Putamen (tissue), 1 donor: ENCODE measurements around the gene COL16A1.

Source experiments
- DNase-seq: peaks from one replicate; pipeline ENCODE4 v3.0.0-alpha.2; 2016; ENCODE audit warnings: low spot score

COL16A1 gene

DNA sequence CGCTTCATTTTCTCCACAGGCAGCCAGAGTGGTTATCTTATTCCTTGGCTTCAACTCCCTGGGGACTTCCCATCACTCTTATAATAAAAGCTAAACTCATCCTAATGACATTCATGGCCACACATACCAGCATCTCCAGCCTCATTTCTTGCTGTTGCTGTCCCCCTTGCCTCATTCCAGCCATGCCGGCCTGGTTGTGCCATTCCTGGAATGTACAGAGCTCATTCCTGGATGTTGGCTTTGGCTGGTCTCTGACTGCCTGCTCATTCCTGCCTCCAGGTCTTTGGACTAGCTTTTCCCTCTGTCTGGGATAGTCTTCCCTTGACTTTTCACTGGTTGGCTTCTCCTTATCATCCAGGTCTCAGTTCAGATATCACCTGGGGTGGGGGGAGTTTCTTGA lies 56.7 kb downstream of the COL16A1 start:
- no peak for DNase-seq

GRCh38 chr1:31646259-31646960 lies 57.4 kb downstream of the COL16A1 start:
- DNase-seq: no peak

- DNase-seq: no peak
Observed at GRCh38 chr1:31645274-31645568, 58.6 kb downstream of the COL16A1 start.

GRCh38 chr1:31644560-31645273 lies 59.1 kb downstream of the COL16A1 start, which contains the start of gene PEF1:
Gene PEF1, minus strand, starts transcription at chr1:31644876. Its CDS starts 12 bp downstream, at chr1:31644864.
- DNase-seq: peak; percentile 99

DNA sequence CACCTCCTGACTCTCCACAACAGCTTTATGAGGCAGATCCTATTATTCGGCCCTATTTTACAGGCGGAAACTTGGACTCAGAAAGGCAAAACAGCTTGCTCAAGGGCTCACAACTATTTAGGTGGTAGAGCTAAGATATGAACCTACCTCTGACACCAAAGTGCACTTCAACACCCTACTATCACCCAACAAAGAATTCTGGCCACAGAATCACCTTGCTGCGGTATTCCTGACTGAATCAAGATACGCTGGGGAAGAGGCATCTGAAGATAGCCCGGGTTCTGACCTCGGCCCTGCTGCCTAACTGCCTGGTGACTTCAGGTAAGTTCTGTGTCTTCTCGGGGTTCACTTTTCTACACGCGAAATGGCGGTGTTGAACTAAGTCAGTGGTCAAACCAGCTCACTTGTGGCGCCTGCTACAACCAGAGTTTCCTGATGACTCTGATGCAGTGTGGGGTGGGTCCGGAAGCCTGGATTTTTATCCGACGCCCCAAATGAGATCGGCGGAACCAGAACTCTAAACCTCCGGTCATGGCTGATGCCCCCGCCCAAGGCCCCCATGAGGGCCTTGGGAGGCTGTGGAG lies 59.7 kb downstream of the COL16A1 start:
- no peak for DNase-seq

GRCh38 chr1:31642897-31643296 lies 60.9 kb downstream of the COL16A1 start:
- no peak for DNase-seq

DNA sequence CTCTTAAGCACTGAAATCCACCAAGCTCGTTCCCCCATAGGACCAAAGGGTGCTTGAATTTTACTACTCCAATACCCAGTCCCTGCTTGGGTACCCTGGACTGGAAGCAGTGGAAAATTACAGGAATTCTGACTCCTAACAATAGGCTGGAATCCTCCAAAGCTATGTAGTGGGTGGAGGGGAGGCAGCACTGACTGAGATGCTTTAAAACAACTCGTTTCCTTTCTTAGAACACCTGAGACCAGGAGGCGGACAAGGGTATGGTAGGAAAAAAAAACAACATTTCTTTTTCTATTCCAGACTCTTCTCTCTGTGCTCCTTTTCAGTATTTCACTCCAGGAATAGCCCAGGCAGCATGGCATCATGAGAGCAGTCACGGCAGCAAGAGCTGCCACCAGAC lies 61.5 kb downstream of the COL16A1 start:
- DNase-seq: peak; percentile 53

- DNase-seq: no peak
Observed at GRCh38 chr1:31640964-31641363, 62.9 kb downstream of the COL16A1 start.

GRCh38 chr1:31640179-31640578 lies 63.6 kb downstream of the COL16A1 start:
- DNase-seq: no peak

DNA sequence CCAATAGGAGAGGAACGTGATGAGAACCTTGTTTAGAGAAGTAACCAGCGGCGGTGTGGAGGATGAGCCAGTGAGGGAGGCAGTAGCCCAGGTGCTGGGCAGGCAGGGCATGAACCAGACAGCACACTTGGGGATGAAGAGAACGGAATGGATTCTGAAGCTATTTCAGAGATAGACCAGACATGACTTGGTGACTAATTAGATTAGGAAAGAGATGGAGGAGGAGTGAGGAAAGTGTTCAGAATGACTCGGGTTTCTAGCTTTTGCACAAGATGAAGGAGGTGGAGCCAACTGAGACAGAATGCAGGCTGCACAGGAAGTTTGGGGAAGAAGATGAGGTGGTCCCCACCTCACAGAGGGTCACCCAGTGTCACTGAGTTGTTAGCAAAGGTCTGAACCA lies 64.3 kb downstream of the COL16A1 start:
- DNase-seq: peak; percentile 39

- DNase-seq: no peak
Observed at GRCh38 chr1:31637915-31638673, 65.7 kb downstream of the COL16A1 start.

DNA sequence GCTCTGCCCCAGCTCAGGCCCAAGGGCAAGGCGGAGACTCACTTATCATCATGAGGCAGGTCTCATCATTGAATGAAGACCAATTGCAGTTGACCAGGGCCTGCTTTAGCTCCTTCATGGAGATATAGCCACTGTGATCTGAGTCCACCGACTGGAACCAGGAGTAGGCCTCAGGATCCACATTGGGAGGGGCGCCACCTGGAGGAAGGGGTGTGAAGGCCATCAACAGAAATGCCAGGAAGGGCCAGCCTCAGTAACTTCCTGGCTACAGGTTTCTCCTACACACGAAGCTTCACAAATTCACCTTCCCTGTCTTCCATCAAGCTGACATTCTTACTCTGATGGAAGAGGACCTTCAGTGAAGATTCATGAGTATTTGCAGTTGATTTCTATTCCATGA lies 70.7 kb downstream of the COL16A1 start:
- DNase-seq: no peak

DNA sequence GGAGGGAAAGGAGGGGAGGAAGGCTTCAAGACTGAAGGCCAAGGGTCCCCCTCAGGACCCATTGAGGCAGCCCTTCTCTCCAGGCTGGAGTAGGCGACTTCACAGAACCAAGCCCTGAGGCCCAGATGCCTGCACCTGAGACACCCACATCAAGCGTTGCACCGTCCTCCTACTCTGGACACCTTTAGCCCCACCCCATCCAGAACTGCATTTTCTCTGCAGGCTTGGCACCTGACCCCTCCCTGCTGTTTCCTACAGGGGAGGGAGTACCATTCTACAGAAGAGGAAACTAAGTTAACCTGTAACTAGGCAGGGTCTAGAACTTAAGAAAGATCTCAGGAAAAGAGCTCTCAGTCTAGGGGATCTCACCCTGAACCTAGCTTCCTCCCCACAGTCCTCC lies 71.2 kb downstream of the COL16A1 start:
- DNase-seq: no peak

DNA sequence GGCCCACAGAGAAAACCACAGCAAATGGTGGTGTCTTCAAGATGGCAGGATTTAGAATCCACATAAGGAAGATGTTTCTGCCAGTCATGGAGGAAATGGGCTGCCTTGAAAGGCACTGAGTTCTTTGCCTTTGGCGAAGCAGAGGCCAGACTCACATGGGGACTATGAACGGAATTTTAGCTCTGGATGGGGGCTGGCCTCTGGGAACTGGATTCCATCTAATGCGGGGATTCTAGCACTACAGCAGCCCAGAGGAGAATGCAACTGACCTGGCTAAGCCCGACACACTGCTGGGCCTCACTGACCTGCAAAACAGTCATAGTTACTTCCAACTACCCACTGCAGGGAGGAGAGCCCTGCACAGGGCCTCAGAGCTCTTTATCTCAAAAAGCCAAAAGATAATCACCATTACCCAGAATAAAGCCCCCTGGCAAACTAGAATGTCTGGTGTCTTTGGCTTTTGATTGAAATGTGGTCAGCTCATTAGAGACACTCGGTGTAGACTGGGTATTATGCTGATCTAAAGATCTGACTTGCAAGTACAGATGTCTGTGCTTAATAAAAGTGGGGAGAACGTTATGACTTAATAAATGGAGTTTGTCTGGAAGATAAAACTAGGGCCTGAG lies 74.8 kb downstream of the COL16A1 start:
- DNase-seq: no peak

DNA sequence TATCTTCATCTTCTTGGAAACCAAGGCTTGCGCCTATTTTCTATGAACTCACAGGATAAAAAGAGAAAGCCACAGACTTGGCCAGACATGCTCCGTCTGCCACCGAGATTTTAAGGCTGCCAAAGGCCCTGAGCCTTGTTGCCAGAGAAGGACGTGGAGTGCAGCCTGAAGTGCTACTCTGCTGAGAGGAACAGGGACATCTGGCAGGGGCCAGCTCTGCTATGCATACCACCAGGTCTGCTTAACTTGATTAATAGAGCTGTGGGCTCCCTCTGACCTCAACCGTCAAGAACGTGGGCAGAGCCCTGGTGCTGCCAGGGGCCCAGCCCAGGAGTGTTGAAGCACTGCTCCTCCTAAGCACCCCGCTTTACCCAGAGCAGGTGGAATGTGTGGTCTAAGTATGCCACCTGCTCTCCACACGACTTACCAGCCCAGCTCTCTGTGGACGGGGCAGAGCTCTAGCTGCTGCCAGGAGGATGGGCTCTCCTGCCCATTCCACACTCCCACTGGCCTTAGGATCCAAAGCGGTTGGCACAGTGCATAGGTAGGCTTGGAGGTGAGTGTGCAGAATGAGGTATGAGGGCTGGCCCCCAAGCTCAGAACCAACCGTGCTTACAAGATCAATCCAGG lies 75.8 kb downstream of the COL16A1 start:
- DNase-seq: no peak

- DNase-seq: no peak
Observed at GRCh38 chr1:31627301-31627929, 76.4 kb downstream of the COL16A1 start.

GRCh38 chr1:31626223-31627207 lies 77.3 kb downstream of the COL16A1 start:
- no peak for DNase-seq

- no peak for DNase-seq
Observed at GRCh38 chr1:31625561-31626222, 78.1 kb downstream of the COL16A1 start.

GRCh38 chr1:31624731-31625514 lies 78.9 kb downstream of the COL16A1 start:
- no peak for DNase-seq
